ENCODE results near the gene KRTAP9-1. TPM values are rescaled to one million over a fixed set of nuclear protein-coding genes. Genes with fewer than 3 reads are reported as not detected.

The KRTAP9-1 gene
- total RNA-seq, 1 donor from 2014 or later = not detected

DNA sequence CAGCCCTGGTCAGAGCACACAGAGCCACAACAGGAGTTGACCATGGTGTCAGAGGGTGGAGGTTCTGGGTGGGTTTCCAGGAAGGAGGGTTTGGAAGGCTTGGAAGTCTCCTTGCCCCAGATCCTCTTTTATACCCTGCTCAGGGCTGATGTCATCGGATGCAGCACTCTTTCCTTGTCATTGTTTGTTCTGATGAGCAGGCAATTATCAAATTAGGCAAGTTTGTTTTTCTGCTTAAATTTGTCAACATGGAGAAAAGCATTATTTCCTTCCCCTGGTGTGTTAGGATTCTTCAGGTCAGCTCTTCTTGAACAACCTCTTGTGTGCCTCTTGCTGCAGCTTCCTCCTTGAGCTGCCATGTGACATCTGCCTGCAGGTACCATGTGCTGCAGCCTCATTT is 29.0 kb upstream of the KRTAP9-1 start, which contains the start of gene KRTAP4-4:
KRTAP4-4 (minus strand) TSS at position 101 of the 400 bp plus-strand sequence; CDS start at position 44, 57 bp downstream.
- H3K36me3 Mint-ChIP-seq = no peaks in the 10 kb centered on the region
- peaks cover 4% of the 10 kb centered on the region for H3K27me3 Mint-ChIP-seq (ENCODE audit: insufficient read depth, low read depth)
- H3K4me1 Mint-ChIP-seq = no peaks in the 10 kb centered on the region
- no peak within 1 kb of the TSS for H2AFZ ChIP-seq (replicated peaks)
- no peak within 1 kb of the TSS for H3K9ac ChIP-seq
- H3K4me3 ChIP-seq = no peak within 1 kb of the TSS
- H3K4me1 ChIP-seq = no peaks in the 10 kb centered on the region
- H4K20me1 ChIP-seq (ENCODE audit: low read depth) = no peaks in the 10 kb centered on the region
- no peaks in the 10 kb centered on the region for H3K9me3 ChIP-seq (ENCODE audit: low read depth)
- no peak for DNase-seq (ENCODE audit: low spot score)
- no peaks in the 10 kb centered on the region for H3K9me3 Mint-ChIP-seq
- H3K79me2 ChIP-seq (ENCODE audit: low read depth) = no peaks in the 10 kb centered on the region
- TF ChIP-seq, protein P1, sequence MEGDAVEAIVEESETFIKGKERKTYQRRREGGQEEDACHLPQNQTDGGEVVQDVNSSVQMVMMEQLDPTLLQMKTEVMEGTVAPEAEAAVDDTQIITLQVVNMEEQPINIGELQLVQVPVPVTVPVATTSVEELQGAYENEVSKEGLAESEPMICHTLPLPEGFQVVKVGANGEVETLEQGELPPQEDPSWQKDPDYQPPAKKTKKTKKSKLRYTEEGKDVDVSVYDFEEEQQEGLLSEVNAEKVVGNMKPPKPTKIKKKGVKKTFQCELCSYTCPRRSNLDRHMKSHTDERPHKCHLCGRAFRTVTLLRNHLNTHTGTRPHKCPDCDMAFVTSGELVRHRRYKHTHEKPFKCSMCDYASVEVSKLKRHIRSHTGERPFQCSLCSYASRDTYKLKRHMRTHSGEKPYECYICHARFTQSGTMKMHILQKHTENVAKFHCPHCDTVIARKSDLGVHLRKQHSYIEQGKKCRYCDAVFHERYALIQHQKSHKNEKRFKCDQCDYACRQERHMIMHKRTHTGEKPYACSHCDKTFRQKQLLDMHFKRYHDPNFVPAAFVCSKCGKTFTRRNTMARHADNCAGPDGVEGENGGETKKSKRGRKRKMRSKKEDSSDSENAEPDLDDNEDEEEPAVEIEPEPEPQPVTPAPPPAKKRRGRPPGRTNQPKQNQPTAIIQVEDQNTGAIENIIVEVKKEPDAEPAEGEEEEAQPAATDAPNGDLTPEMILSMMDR (IDR thresholded peaks at IDR 0.05) = no peak
- TF ChIP-seq EZH2 (IDR thresholded peaks at IDR 0.05) (no peak), EZH2phosphoT487 (IDR thresholded peaks at IDR 0.05) (no peak)
- H3K4me3 Mint-ChIP-seq = no peak within 1 kb of the TSS
- no peaks in the 10 kb centered on the region for H3K27me3 ChIP-seq
- no peaks in the 10 kb centered on the region for H3F3A ChIP-seq (ENCODE audit: low read depth)
- no peak within 1 kb of the TSS for H3K4me2 ChIP-seq
- peak within 1 kb of the TSS; percentile 58 for H3K27ac Mint-ChIP-seq
- no peaks in the 10 kb centered on the region for H3K36me3 ChIP-seq
- H3K27ac ChIP-seq = no peak within 1 kb of the TSS

DNA sequence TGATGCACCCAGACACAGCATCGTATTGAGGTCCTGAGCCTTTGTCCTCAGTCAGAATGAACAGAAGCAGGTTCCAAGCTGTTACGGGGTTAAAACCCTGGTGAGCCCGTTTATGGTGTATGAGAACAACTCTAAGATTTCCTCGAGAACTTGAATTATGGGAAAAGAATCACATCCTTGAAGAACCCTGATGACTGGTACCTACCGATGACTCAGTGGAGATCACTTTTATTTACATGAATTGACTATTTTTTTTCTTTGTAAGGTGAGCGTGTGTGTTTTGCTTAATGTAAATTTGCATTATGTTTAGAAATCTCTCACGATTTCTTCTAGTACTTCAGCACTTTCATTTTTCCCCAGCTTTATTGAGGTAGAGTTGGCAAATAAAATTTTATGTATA is 25.9 kb upstream of the KRTAP9-1 start:
- H3K4me1 ChIP-seq = no peaks in the 10 kb centered on the region
- H3K4me1 Mint-ChIP-seq = peaks cover 3% of the 10 kb centered on the region
- H3K9me3 ChIP-seq (ENCODE audit: low read depth) = no peaks in the 10 kb centered on the region
- H3K4me2 ChIP-seq = no peak overlapping the region
- no peaks in the 10 kb centered on the region for H3K36me3 Mint-ChIP-seq
- H3K4me3 ChIP-seq = no peak overlapping the region
- no peak for TF ChIP-seq EZH2 (IDR thresholded peaks at IDR 0.05)
- TF ChIP-seq, protein P1 (IDR thresholded peaks at IDR 0.05) = no peak
- TF ChIP-seq EZH2phosphoT487 (IDR thresholded peaks at IDR 0.05) = no peak
- H3K36me3 ChIP-seq = no peaks in the 10 kb centered on the region
- no peak overlapping the region for H3K27ac ChIP-seq
- H3K27me3 ChIP-seq = no peaks in the 10 kb centered on the region
- peak overlapping the region; percentile 83 for H2AFZ ChIP-seq (replicated peaks)
- no peak overlapping the region for H3K27ac Mint-ChIP-seq
- no peaks in the 10 kb centered on the region for H4K20me1 ChIP-seq (ENCODE audit: low read depth)
- H3K79me2 ChIP-seq (ENCODE audit: low read depth) = no peaks in the 10 kb centered on the region
- no peaks in the 10 kb centered on the region for H3K9me3 Mint-ChIP-seq
- no peak for DNase-seq (ENCODE audit: low spot score)
- H3F3A ChIP-seq (ENCODE audit: low read depth) = no peaks in the 10 kb centered on the region
- H3K9ac ChIP-seq = no peak overlapping the region
- H3K4me3 Mint-ChIP-seq = no peak overlapping the region
- peaks cover 4% of the 10 kb centered on the region for H3K27me3 Mint-ChIP-seq (ENCODE audit: insufficient read depth, low read depth)

DNA sequence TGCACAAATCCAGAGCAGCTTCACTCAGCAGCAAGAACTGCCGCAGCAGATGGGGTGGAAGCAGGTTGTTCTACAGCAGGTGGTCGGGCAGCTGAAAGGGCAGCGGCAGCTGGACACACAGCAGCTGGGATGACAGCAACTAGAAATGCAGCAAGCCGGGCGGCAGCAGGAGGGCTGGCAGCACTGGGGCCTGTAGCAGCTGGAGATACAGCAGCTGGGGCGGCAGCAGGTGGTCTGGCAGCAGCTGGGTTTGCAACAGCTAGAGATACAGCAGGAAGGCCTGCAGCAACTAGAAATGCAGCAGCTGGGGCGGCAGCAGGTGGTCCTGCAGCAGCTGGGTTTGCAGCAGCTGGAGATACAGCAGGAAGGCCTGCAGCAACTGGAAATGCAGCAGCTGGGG is 22.1 kb upstream of the KRTAP9-1 start:
- no peak overlapping the region for H3K4me2 ChIP-seq
- H3K27ac ChIP-seq = no peak overlapping the region
- TF ChIP-seq, protein P1 (IDR thresholded peaks at IDR 0.05) = no peak
- TF ChIP-seq EZH2phosphoT487 (IDR thresholded peaks at IDR 0.05) (no peak), EZH2 (IDR thresholded peaks at IDR 0.05) (no peak)
- no peaks in the 10 kb centered on the region for H3F3A ChIP-seq (ENCODE audit: low read depth)
- H3K36me3 Mint-ChIP-seq = no peaks in the 10 kb centered on the region
- no peak overlapping the region for H3K27ac Mint-ChIP-seq
- no peaks in the 10 kb centered on the region for H3K36me3 ChIP-seq
- H3K9me3 ChIP-seq (ENCODE audit: low read depth) = no peaks in the 10 kb centered on the region
- no peak overlapping the region for H3K4me3 ChIP-seq
- H4K20me1 ChIP-seq (ENCODE audit: low read depth) = no peaks in the 10 kb centered on the region
- H3K79me2 ChIP-seq (ENCODE audit: low read depth) = no peaks in the 10 kb centered on the region
- peak; percentile 30 for DNase-seq (ENCODE audit: low spot score)
- peaks cover 3% of the 10 kb centered on the region for H3K4me1 Mint-ChIP-seq
- H3K4me3 Mint-ChIP-seq = no peak overlapping the region
- H2AFZ ChIP-seq (replicated peaks) = no peak overlapping the region
- H3K4me1 ChIP-seq = no peaks in the 10 kb centered on the region
- no peaks in the 10 kb centered on the region for H3K9me3 Mint-ChIP-seq
- no peaks in the 10 kb centered on the region for H3K27me3 Mint-ChIP-seq (ENCODE audit: insufficient read depth, low read depth)
- H3K9ac ChIP-seq = no peak overlapping the region
- H3K27me3 ChIP-seq = no peaks in the 10 kb centered on the region

All from neural progenitor cell (in vitro differentiated cells).